Activated T-helper 1 cell treated with Interleukin-2 at 50 U/mL for 16 hours (primary cell): ENCODE data around the gene TCF23.
"Not testable (repeated sequence)": the region's sequence is repeated elsewhere in the genome, so short reads cannot be mapped to it uniquely, and the experiment has no call there.

ENCODE experiments used
- DNase-seq: peaks from one replicate; pipeline ENCODE4 v3.0.0-alpha.2; 2020; ENCODE audit warnings: low read depth

The TCF23 gene

GRCh38 chr2:27148801-27149439, at the start of gene TCF23:
TCF23 (plus strand) TSS chr2:27149004; CDS start chr2:27149134, 130 bp downstream.
- no peak for DNase-seq

- DNase-seq, result no peak
Observed at GRCh38 chr2:27099334-27099955, 49.4 kb upstream of the TCF23 start.

GRCh38 chr2:27100036-27100435, 48.8 kb upstream of the TCF23 start:
- DNase-seq, result no peak

- no peak for DNase-seq
Observed at GRCh38 chr2:27102329-27102728, 46.5 kb upstream of the TCF23 start.

- DNase-seq, result no peak
Observed at GRCh38 chr2:27105981-27106380, 42.8 kb upstream of the TCF23 start.

- DNase-seq, result no peak
Observed at GRCh38 chr2:27108221-27108620, 40.6 kb upstream of the TCF23 start.

GRCh38 chr2:27109083-27109482, 39.7 kb upstream of the TCF23 start:
- no peak for DNase-seq

GRCh38 chr2:27110603-27111352, 38.0 kb upstream of the TCF23 start:
- not testable (repeated sequence) for DNase-seq

GRCh38 chr2:27111392-27112078, 37.3 kb upstream of the TCF23 start:
- not testable (repeated sequence) for DNase-seq

GRCh38 chr2:27115519-27115918, 33.3 kb upstream of the TCF23 start:
- DNase-seq, result no peak

GRCh38 chr2:27117995-27118524, 30.7 kb upstream of the TCF23 start:
- no peak for DNase-seq

- no peak for DNase-seq
Observed at GRCh38 chr2:27118525-27119329, 30.1 kb upstream of the TCF23 start, which contains the start of gene CGREF1. CGREF1 (minus strand) TSS chr2:27119128; CDS start chr2:27104366, 14,762 bp downstream.

GRCh38 chr2:27119330-27119670, 29.5 kb upstream of the TCF23 start:
- not testable (repeated sequence) for DNase-seq

- no peak for DNase-seq
Observed at GRCh38 chr2:27121906-27122305, 26.9 kb upstream of the TCF23 start.

GRCh38 chr2:27122791-27123190, 26.0 kb upstream of the TCF23 start:
- DNase-seq, result no peak

GRCh38 chr2:27123302-27124150, 25.3 kb upstream of the TCF23 start, which contains the start of gene ABHD1:
ABHD1 (plus strand) TSS chr2:27123815; CDS start chr2:27123949, 134 bp downstream.
- DNase-seq, result peak; percentile 55

GRCh38 chr2:27125104-27125503, 23.7 kb upstream of the TCF23 start:
- no peak for DNase-seq

GRCh38 chr2:27126252-27126710, 22.5 kb upstream of the TCF23 start:
- DNase-seq, result no peak

GRCh38 chr2:27127883-27128667, 20.7 kb upstream of the TCF23 start:
- no peak for DNase-seq
